Measurements from ENCODE around the gene ATP9B.

- TF ChIP-seq, protein P1, sequence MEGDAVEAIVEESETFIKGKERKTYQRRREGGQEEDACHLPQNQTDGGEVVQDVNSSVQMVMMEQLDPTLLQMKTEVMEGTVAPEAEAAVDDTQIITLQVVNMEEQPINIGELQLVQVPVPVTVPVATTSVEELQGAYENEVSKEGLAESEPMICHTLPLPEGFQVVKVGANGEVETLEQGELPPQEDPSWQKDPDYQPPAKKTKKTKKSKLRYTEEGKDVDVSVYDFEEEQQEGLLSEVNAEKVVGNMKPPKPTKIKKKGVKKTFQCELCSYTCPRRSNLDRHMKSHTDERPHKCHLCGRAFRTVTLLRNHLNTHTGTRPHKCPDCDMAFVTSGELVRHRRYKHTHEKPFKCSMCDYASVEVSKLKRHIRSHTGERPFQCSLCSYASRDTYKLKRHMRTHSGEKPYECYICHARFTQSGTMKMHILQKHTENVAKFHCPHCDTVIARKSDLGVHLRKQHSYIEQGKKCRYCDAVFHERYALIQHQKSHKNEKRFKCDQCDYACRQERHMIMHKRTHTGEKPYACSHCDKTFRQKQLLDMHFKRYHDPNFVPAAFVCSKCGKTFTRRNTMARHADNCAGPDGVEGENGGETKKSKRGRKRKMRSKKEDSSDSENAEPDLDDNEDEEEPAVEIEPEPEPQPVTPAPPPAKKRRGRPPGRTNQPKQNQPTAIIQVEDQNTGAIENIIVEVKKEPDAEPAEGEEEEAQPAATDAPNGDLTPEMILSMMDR (IDR thresholded peaks at IDR 0.05) = no peak
- TF ChIP-seq TEAD4 (IDR thresholded peaks at IDR 0.05; ENCODE audit: borderline replicate concordance, insufficient read depth) (no peak), RFX5 (IDR thresholded peaks at IDR 0.05; ENCODE audit: low read length) (no peak), ZBTB33 (IDR thresholded peaks at IDR 0.05; ENCODE audit: borderline replicate concordance, low read depth) (no peak), TCF12 (IDR thresholded peaks at IDR 0.05) (no peak), REST (IDR thresholded peaks at IDR 0.05; ENCODE audit: low read depth, low read length) (no peak), EP300 (IDR thresholded peaks at IDR 0.05; ENCODE audit: borderline replicate concordance in 1 of 2, low read depth in 1 of 2, low read length in 1 of 2) (no peak), USF1 (IDR thresholded peaks at IDR 0.05; ENCODE audit: borderline replicate concordance, low read depth) (no peak), EZH2phosphoT487 (IDR thresholded peaks at IDR 0.05; ENCODE audit: borderline replicate concordance, low read depth) (no peak), NRF1 (IDR thresholded peaks at IDR 0.05; ENCODE audit: low read depth, low read length) (no peak), MEF2A (IDR thresholded peaks at IDR 0.05; ENCODE audit: borderline replicate concordance, low read depth) (no peak), FOXM1 (IDR thresholded peaks at IDR 0.05; ENCODE audit: low read depth) (no peak)
- TF ChIP-seq, protein P2, sequence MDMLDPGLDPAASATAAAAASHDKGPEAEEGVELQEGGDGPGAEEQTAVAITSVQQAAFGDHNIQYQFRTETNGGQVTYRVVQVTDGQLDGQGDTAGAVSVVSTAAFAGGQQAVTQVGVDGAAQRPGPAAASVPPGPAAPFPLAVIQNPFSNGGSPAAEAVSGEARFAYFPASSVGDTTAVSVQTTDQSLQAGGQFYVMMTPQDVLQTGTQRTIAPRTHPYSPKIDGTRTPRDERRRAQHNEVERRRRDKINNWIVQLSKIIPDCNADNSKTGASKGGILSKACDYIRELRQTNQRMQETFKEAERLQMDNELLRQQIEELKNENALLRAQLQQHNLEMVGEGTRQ (IDR thresholded peaks at IDR 0.05; ENCODE audit: borderline replicate concordance, low read depth, low read length) = no peak
Measured at GRCh38 chr18:79410171-79410641, 341.0 kb downstream of the ATP9B start.
